Stimulated activated CD4-positive, alpha-beta T cell treated with anti-CD3 and anti-CD28 coated beads, TNF-alpha, amount 100 ng/mL, for 4 hours (primary cell): Measurements from ENCODE around the gene HSD17B3.
"Not testable (repeated sequence)": the region's sequence is repeated elsewhere in the genome, so short reads cannot be mapped to it uniquely, and the experiment has no call there.

ENCODE experiments used
- DNase-seq, 3 experiments: peaks; one replicate each; pipeline ENCODE4 v3.0.0-alpha.2; 2020; ENCODE audit warnings: low read depth in 3 of 3

The HSD17B3 gene

GRCh38 chr9:96195541-96195940, 106.4 kb downstream of the HSD17B3 start:
- DNase-seq, result no peak

- DNase-seq, result no peak
Measured at GRCh38 chr9:96193236-96193755, 108.7 kb downstream of the HSD17B3 start.

- DNase-seq, result no peak
Measured at GRCh38 chr9:96192710-96193109, 109.3 kb downstream of the HSD17B3 start.

- no peak for DNase-seq
Measured at GRCh38 chr9:96189995-96190394, 112.0 kb downstream of the HSD17B3 start.

GRCh38 chr9:96189581-96189980, 112.4 kb downstream of the HSD17B3 start:
- DNase-seq, result not testable (repeated sequence)

- no peak for DNase-seq
Measured at GRCh38 chr9:96188571-96188970, 113.4 kb downstream of the HSD17B3 start.

GRCh38 chr9:96187151-96187555, 114.8 kb downstream of the HSD17B3 start:
- DNase-seq, result no peak

GRCh38 chr9:96186591-96187011, 115.4 kb downstream of the HSD17B3 start:
- no peak for DNase-seq

- no peak for DNase-seq
Measured at GRCh38 chr9:96185518-96186156, 116.3 kb downstream of the HSD17B3 start.
